ENCODE results near the gene MB.
"Not testable (repeated sequence)": the region's sequence is repeated elsewhere in the genome, so short reads cannot be mapped to it uniquely, and the experiment has no call there.

The MB gene

GRCh38 chr22:35634943-35635540 is 17.9 kb upstream of the MB start:
- no peak for DNase-seq

GRCh38 chr22:35634015-35634414 is 16.9 kb upstream of the MB start:
- DNase-seq: no peak

GRCh38 chr22:35633520-35633919 is 16.4 kb upstream of the MB start:
- DNase-seq: no peak

GRCh38 chr22:35632935-35633334 is 15.8 kb upstream of the MB start:
- no peak for DNase-seq

- no peak for DNase-seq
Measured at GRCh38 chr22:35631597-35631996, 14.5 kb upstream of the MB start.

- DNase-seq: no peak
Measured at GRCh38 chr22:35630891-35631290, 13.8 kb upstream of the MB start.

GRCh38 chr22:35630387-35630793 is 13.3 kb upstream of the MB start:
- no peak for DNase-seq

GRCh38 chr22:35629406-35630216 is 12.5 kb upstream of the MB start:
- peak; percentile 67 for DNase-seq

- no peak for DNase-seq
Measured at GRCh38 chr22:35628732-35629131, 11.6 kb upstream of the MB start.

- DNase-seq: peak; percentile 86
Measured at GRCh38 chr22:35627267-35628041, 10.3 kb upstream of the MB start.

GRCh38 chr22:35625763-35626432 is 8.8 kb upstream of the MB start:
- no peak for DNase-seq

- no peak for DNase-seq
Measured at GRCh38 chr22:35624547-35624946, 7.4 kb upstream of the MB start.

- not testable (repeated sequence) for DNase-seq
Measured at GRCh38 chr22:35623885-35624284, 6.8 kb upstream of the MB start.

GRCh38 chr22:35622191-35622913 is 5.2 kb upstream of the MB start:
- DNase-seq: peak; percentile 67

GRCh38 chr22:35621451-35621850 is 4.3 kb upstream of the MB start:
- DNase-seq: no peak

GRCh38 chr22:35620624-35621251 is 3.6 kb upstream of the MB start:
- DNase-seq: peak; percentile 62

GRCh38 chr22:35619336-35620094 is 2.4 kb upstream of the MB start:
- no peak for DNase-seq

GRCh38 chr22:35618427-35619223 is 1.5 kb upstream of the MB start:
- DNase-seq: no peak

GRCh38 chr22:35616043-35616442 is 1.1 kb downstream of the MB start:
- no peak for DNase-seq

- DNase-seq: no peak
Measured at GRCh38 chr22:35615156-35615555, 2.0 kb downstream of the MB start.
